GM19467 (cell line): Measurements from ENCODE around the gene C1QA.
"Not testable (repeated sequence)": the region's sequence is repeated elsewhere in the genome, so short reads cannot be mapped to it uniquely, and the experiment has no call there.

Experiments
- ATAC-seq: cut with Tn5 transposase; IDR thresholded peaks from one replicate; pipeline ENCODE4 v1.9.1; 2021; ENCODE audit warnings: mild to moderate bottlenecking, moderate library complexity; ENCODE audit not compliant: unreplicated experiment

The C1QA gene

DNA sequence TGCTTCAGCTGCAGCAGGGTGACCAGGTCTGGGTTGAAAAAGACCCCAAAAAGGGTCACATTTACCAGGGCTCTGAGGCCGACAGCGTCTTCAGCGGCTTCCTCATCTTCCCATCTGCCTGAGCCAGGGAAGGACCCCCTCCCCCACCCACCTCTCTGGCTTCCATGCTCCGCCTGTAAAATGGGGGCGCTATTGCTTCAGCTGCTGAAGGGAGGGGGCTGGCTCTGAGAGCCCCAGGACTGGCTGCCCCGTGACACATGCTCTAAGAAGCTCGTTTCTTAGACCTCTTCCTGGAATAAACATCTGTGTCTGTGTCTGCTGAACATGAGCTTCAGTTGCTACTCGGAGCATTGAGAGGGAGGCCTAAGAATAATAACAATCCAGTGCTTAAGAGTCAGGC is 2.9 kb downstream of the C1QA start:
- no peak for ATAC-seq

DNA sequence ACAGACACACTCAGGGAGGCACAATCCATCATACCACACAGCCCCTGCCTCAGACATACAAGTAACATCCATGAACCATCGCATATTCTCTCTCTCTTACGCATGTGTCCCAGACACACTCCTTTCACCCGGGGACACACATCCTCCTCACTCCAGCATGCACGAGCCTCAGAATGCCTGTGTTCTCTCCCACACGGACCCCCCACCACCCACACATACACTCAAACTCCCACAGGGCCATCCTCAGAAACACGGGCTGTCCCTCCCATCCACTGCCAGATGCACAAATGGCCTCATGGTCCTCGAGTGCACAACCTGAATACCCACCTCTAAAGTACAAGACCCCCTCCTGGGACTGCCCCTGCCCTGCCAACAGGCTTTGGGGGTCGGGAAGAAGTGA is 4.8 kb downstream of the C1QA start:
- ATAC-seq: no peak

DNA sequence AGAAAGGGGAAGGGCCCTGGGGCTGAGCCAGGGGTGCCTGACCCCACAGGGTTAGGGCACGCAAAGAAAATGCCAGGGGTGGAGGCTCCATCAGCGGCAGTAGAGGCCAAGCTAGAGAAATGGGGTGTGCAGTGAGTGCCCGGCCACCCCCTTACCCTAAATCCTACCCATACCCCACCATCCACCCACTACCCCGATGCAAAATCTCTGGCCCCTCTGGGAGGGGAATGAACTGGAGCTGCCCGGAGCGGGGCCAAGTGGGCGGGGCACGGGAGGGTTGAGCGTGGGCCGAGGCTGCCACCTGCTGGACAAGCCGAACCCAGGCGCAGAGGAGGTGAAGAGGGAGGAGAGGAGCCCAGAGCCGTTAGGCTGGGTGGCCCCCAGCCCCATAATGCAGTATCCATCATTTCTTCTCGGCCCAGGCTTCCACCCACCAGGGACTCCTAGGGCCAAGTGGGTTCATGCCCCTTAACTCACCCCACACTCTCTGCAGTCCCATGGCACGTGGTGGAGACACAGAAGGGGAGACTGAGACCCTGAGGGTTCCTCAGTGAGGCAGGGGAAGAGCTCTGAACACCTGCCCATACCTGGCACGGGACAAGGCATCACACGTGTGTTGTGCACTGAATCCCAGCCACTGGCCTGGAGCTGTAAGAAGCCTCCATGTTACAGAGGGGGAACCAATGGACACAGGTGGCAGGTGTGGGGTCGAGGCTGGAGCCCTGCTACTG is 5.6 kb downstream of the C1QA start:
- no peak for ATAC-seq

DNA sequence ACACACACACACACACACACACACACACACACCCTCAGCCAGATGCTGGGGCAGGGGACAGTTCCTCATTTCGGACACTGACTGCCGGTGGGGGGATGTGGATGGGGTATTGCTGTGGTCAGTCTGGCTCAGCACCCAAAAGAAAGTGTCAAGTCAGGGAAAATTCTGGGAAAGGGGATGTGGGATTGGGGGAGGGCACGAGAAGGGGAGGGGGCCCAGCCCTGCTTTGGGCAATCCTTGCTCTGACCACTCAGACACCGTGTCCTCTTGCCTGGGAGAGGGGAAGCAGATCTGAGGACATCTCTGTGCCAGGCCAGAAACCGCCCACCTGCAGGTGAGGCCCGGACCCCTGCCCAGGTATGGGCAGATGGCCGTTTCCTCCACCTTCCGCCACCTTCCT is 7.0 kb downstream of the C1QA start, which contains the start of gene C1QC:
Gene C1QC (plus strand): TSS at position 253 of the 400 bp plus-strand sequence. CDS start 391 bp downstream, outside the sequence.
- ATAC-seq: no peak

DNA sequence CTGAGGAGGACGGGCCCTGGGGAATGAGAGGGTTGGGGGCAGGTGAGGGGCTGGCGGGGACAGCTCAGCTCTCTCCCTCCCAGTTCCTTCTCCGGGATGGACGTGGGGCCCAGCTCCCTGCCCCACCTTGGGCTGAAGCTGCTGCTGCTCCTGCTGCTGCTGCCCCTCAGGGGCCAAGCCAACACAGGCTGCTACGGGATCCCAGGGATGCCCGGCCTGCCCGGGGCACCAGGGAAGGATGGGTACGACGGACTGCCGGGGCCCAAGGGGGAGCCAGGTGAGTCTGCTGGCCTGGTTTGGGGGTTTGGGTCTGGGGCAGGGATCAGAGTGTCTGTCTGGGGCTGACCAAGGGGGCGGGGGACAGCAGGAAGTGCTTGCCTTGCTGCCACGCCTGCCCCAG is 7.5 kb downstream of the C1QA start:
- no peak for ATAC-seq

DNA sequence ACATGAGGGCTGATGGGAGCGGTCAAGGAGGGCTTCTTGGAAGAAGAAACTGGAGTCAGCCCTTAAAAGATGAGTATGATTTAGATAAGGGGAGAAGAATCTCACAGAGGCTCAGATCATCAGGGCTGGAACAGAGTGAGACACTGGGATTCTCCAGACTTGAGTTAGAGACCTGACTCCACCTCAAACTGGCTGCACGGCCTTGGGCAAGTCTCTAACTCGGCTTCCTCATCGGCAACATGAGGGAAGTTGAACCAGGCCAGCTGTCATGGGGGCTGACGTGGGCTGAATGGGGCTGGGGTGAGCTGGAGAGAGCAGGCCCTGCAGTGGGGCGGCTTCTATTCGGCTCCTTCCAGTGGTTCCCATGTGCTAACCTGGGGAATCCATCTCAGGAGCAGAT is 9.5 kb downstream of the C1QA start:
- ATAC-seq: no peak

DNA sequence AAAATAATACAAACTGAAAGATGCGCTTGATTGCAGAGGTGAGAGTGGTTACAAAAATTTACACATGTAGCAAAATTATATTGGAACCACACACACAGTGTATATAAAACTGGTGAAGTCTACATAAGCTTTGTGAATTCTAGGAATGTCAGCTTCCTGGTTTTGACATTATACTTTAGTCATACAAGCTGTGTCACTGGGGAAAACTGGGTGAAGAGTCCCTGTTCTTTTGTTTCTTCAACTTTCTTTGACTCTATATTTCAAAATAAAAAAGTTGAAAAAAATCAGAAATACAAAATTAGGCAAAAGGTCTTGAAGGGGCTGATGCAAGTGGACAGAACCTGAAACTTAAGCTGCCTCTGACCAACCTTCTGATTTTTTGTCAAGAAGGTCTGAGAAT is 10.0 kb downstream of the C1QA start:
- no peak for ATAC-seq

DNA sequence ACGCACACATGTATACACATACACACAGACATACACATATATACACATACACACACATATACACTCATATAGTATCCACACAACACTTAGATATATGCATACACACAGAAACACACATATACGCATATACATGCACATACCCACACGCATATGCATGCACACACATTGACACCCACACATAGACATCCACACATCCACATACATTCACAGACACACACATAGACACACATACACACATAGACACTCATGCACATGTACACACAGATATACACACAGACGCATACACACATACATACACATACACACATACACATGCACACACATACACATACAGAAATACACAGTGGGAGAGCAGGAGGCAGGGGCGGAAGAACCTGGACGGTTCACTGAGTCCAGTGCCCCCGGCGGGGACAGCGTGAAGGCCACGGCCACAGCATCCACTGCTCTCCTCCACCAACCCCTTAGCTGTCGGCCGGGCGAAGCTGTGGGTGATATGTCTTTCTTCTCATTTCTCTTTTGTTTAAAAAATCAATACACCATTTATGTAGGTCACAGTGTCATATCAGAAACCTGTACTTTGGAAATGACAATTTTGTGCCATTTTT is 13.8 kb downstream of the C1QA start:
- ATAC-seq: no peak

DNA sequence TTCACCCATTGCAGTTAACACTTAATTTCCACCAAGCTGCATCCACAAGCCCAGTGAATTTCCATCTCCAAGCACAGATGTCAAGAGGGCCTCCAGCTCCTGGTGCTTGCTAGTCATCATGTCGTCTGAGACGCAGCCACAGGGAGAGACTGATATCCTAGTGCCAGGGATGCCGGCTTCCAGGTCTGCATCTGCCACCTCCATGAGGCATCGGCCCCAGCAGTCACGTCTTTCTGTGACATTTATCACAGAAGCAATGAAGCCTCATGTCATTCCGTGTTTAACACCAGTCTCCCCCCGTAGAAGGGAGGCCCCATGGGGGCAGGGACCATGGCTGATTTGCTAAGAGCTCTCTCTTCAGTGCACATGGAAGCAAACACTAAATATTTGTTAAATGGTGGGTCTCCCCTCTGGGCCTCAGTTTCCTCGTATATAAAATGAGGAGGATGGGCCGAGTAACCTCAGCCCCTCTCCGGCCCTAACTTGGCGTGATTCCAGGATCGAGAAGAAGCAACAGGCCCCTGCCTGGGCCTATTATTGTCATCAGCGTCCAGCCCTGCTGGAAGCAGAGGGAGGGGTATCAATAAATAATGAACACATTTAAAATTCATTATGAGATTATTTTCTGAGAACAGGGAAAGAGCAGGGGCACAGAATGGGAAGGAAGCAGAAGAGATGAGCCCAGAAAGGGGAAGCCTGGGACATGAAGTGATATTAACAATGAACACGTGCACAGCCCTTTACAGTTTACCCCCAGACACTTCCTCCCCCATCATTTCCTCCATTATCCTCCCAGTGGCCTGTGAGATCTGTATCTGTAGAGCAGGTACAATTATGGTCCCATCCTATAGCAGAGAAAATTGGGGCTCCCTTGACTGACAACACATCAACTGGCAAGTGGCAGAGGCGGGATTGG is 15.8 kb downstream of the C1QA start:
- ATAC-seq: no peak

DNA sequence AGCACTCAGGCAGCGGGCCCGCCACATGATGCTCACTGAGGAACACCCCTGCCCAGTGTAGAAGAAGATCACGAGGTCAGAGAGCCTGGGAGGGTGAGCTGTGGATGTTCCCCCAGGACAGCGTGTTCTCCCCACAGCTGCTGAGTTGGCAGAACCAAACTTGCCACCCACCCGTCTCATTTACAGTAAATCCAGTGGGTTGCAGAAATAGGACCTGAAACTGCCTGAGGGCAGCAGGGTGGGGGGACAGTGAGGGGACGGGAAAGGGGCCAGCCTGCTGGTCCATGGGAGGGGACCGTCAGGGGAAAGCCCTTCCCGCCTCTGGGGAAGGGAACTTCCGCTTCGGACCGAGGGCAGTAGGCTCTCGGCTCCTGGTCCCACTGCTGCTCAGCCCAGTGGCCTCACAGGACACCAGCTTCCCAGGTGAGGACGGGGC is 16.5 kb downstream of the C1QA start, which contains the start of gene C1QB:
Gene C1QB (plus strand): TSS at position 356 of the 436 bp plus-strand sequence. CDS start 6,227 bp downstream, outside the sequence.
- ATAC-seq: no peak

DNA sequence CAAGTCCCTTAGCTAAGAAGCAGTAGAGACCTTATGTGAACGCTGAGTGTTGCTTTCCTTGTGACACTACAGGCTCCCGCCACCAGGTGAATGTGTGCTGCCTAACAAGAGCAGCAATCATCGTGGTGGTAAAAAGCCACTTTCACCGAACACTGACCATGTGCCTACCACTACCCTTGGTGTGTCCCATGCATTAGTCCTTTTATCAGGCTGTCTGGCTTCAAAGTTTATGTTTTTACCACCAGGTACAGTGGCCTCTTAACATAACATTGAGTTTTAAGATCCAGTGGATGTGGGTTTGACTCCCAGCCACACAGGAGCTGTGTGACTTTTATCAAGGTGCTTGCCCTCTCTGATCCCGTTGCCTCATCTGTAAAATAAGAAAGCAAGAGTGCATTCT is 18.3 kb downstream of the C1QA start:
- no peak for ATAC-seq

DNA sequence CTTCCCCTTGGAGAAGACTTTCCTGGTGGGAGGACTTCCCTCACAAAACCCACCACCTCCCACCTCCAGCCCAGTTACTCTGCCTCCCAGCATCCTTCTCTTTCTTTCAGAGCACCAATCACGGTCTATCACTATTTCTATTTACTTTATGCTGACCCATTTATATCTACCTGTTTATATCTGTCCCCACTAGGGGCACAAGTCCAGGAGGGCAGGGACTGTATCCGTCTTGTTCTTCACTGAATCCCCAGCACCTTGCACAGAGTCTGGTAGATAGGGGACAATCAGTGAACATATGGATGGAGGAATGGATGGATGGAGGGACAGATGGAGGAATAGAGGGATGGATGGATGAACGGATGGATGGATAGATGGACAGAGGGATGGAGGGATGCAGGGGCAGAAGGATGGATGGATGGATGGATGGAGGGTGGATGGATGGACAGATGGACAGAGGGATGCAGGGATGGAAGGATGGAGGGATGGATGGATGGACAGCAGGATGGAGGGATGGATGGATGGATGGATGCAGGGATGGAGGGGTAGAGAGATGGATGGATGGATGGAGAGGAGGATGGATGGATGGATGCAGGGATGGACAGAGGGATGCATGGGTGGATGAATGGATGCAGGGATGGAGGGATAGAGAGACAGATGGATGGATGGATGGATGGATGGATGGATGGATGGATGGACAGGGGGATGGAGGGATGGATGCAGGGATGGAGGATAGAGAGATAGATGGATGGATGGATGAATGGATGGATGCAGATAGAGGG is 22.1 kb downstream of the C1QA start:
- ATAC-seq: no peak

DNA sequence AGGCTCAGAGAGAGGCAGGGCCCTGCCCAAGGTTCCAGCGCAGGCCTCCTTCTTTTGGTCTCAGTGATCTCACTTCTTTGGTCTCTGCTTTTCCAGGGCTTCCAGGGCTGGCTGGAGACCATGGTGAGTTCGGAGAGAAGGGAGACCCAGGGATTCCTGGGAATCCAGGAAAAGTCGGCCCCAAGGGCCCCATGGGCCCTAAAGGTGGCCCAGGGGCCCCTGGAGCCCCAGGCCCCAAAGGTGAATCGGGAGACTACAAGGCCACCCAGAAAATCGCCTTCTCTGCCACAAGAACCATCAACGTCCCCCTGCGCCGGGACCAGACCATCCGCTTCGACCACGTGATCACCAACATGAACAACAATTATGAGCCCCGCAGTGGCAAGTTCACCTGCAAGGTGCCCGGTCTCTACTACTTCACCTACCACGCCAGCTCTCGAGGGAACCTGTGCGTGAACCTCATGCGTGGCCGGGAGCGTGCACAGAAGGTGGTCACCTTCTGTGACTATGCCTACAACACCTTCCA is 24.4 kb downstream of the C1QA start:
- ATAC-seq: no peak

DNA sequence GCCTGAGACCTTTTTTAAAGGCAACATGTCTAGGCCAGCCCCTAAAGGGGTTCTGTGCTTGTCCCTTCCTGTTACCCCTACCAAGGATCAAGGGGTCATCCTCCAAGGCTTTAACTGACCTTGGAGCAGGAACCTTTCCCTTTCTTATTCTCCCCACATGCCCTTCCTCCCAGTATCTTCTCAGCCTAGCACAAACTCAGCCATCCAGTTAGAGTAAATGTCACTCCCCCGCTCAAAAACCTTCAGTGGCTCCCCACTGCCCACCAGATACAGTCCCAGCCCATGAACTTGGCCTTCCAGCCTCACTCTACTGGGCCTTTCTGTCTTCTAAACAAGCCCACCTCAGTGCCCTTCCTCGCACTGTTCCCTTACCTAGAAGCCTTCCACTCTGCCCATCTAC is 25.5 kb downstream of the C1QA start:
- ATAC-seq: no peak

DNA sequence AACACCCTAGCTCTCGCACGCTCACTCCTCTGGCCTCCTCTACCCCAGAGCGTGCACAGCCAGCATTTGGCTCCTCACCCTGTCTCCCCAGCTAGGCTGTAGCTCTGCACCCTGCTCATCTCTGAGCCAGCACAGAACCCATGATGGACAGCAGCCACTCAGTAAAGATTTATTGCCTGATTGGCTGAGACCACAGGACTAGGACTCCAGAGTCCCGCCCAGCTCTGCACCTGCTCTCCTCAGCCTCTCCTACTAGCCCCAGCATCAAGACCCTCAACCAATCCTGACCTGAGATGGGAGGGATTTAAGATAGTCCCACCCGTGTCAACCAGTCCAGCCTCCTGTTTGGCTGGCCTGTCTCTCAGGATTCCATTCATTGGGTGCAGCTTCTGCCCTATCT is 25.9 kb downstream of the C1QA start:
- no peak for ATAC-seq

DNA sequence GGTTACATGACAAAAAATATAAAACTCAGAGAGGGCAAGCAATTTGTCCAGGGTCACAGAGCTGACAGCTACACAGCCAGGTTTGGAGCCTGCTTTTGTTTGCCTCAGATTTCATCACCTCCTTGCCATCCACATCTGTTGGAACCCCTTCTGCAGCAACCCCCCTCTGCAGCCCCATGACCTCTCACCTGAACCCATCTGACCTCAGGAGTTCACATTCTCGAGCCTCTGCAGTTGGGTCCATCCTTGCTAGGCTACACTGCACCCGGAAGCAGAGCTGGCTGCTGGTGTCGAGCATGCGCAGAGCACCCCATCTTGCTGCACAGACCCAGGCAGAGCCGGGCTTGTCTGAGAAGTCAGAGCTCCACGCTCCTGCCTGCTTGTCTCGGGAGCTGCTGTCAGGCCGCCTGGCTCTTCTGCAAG is 26.6 kb downstream of the C1QA start:
- ATAC-seq: no peak

DNA sequence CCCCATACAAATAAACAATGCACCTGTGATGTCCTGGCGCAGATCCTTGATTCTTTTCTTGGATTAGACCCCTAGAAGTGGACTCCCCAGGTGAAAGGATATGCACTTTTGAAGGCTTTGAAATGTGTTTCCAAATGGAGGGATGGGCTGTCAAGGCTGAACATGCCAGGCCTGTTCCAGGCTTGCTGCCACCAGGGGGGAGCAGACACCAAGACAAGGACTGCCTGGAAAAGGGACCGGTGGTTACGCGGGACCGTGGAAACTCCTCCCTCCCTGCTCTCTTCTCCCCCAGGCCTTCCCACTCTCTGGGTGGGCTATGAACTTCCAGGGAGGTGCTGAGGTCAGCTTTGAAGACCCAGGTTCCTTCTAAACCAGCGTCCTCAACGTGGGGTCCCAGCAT is 29.3 kb downstream of the C1QA start:
- no peak for ATAC-seq

DNA sequence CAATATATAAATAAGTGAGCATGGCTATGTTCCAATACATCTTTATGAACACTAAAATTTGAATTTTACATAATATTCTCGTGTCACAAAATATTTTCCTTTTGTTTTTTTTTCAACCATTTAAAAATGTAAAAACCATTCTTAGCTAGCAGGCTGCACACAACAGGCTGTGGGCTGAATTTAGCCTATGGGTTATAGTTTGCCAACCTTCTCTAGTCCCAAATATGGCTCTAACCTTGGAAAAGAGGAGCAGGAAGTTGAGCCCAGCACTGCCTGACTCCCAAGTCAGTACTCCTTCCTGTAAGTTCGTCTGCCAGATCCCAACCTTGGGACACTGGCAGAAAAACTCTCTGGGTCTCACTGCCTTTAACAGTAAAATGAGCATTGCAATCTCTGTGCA is 30.0 kb downstream of the C1QA start:
- no peak for ATAC-seq

DNA sequence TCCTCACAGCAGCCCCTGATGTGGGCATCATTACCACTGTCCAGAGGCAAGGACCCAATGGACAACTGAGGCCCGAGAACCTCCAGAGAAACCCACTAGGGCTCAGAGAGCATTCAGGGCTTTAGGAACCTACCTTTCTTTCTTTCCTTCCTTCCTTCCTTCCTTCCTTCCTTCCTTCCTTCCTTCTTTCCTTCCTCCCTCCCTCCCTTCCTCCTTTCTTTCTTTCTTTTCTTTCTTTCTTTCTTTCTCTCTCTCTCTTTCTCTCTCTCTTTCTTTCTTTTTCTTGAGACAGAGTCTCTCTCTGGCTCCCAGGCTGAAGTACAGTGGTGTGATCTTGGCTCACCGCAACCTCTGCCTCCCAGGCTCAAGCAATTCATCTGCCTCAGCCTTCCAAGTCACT is 32.4 kb downstream of the C1QA start:
- ATAC-seq: not testable (repeated sequence)

DNA sequence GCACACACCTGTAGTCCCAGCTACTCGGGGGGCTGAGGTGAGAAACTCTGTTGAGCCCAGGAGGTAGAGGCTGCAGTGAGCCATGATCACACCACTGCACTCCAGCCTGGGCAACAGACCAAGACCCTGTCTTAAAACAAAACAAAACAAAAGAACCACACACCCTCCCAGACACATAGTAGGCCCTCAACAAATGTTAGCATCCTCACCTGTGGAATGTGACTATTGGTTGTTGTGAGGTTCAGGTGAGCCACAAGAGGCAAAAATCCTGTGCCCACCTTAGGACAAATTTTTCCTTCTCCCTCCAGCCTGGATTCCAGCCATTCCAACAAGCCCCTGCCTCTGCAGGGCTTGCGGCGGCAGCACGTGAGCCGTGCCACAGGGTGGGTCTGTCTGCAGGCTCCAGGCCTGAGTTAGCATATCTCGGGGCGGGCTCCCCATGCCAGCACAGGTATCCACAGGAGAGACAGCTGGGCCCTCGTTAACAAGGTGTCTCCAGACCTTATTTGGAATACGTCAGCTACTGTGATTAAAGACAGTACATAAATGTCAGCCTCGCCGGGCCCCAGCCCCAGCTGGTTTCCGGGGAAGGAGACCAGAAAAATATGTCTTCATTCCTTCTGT is 34.0 kb downstream of the C1QA start:
- ATAC-seq: no peak
